Neural progenitor cell (in vitro differentiated cells): ENCODE data around the gene SPTB. TPM values are rescaled to one million over a fixed set of nuclear protein-coding genes. Genes with fewer than 3 reads are reported as not detected.
"Not testable (repeated sequence)": the region's sequence is repeated elsewhere in the genome, so short reads cannot be mapped to it uniquely, and the experiment has no call there.

ENCODE experiments used
- DNase-seq: peaks from one replicate; pipeline ENCODE4 v3.0.0-alpha.2; 2016; ENCODE audit warnings: low spot score
- H2AFZ ChIP-seq: fragments of 200-600 bp; sonication (generic); replicated peaks from 2 replicates; pipeline ENCODE4 v1.6.1; 2016; ENCODE audit warnings: antibody characterized with exemption
- H3F3A ChIP-seq: fragments of 200-600 bp; sonication (generic); 2 replicates; pipeline ENCODE4 v1.6.1; 2016; ENCODE audit warnings: antibody characterized with exemption, low read depth
- H3K27ac ChIP-seq: fragments of 200-600 bp; sonication (generic); 2 replicates; pipeline ENCODE4 v1.5.1; 2016; ENCODE audit warnings: mild to moderate bottlenecking
- H3K27me3 ChIP-seq: fragments of 200-600 bp; sonication (generic); 2 replicates; pipeline ENCODE4 v1.6.1; 2016; ENCODE audit warnings: mild to moderate bottlenecking, moderate library complexity
- H3K36me3 ChIP-seq: fragments of 200-600 bp; sonication (generic); 2 replicates; pipeline ENCODE4 v1.5.1; 2016
- H3K4me1 ChIP-seq: fragments of 200-600 bp; sonication (generic); 2 replicates; pipeline ENCODE4 v1.6.1; 2016; ENCODE audit warnings: mixed run types
- H3K4me2 ChIP-seq: fragments of 200-600 bp; sonication (generic); 2 replicates; pipeline ENCODE4 v1.6.1; 2016
- H3K4me3 ChIP-seq: fragments of 200-600 bp; sonication (generic); 2 replicates; pipeline ENCODE4 v1.5.1; 2016
- H3K79me2 ChIP-seq: fragments of 200-600 bp; sonication (generic); 2 replicates; pipeline ENCODE4 v1.6.1; 2016; ENCODE audit warnings: low read depth
- H3K9ac ChIP-seq: fragments of 200-600 bp; sonication (generic); 2 replicates; pipeline ENCODE4 v1.6.1; 2016
- H3K9me3 ChIP-seq: fragments of 200-600 bp; sonication (generic); 2 replicates; pipeline ENCODE4 v1.5.1; 2016; ENCODE audit warnings: low read depth
- H4K20me1 ChIP-seq: fragments of 200-600 bp; sonication (generic); 2 replicates; pipeline ENCODE4 v1.6.1; 2016; ENCODE audit warnings: low read depth
- H3K27ac Mint-ChIP-seq: 3 replicates; pipeline ENCODE4 v1.8.0; 2021; ENCODE audit warnings: mixed read lengths
- H3K27me3 Mint-ChIP-seq: 2 replicates; pipeline ENCODE4 v1.8.0; 2022; ENCODE audit warnings: low read depth, mild to moderate bottlenecking, inconsistent platforms, moderate library complexity, mixed read lengths; ENCODE audit not compliant: insufficient read depth
- H3K36me3 Mint-ChIP-seq: 3 replicates; pipeline ENCODE4 v1.8.0; 2021; ENCODE audit warnings: mixed read lengths
- H3K4me1 Mint-ChIP-seq: 3 replicates; pipeline ENCODE4 v1.8.0; 2021; ENCODE audit warnings: mixed read lengths
- H3K4me3 Mint-ChIP-seq: 3 replicates; pipeline ENCODE4 v1.8.0; 2021; ENCODE audit warnings: mild to moderate bottlenecking, moderate library complexity, mixed read lengths
- H3K9me3 Mint-ChIP-seq: 3 replicates; pipeline ENCODE4 v1.8.0; 2020; ENCODE audit warnings: mixed read lengths
- EZH2 ChIP-seq: fragments of 200-600 bp; sonication (generic); IDR thresholded peaks from 2 replicates; pipeline ENCODE4 v1.6.1; 2017; ENCODE audit warnings: antibody characterized with exemption, mild to moderate bottlenecking, moderate library complexity
- EZH2phosphoT487 ChIP-seq: fragments of 200-600 bp; sonication (generic); IDR thresholded peaks from 2 replicates; pipeline ENCODE4 v1.6.1; 2017; ENCODE audit warnings: antibody characterized with exemption
- total RNA-seq: library from RNA; depleted of rRNA; stranded (reverse); fragments of >200 nt; gene quantifications from 2 replicates; pipeline ENCODE4 v1.2.3, GENCODE V29; 2015; ENCODE audit warnings: low replicate concordance
- TF ChIP-seq, protein P1 (sequence below): fragments of 200-600 bp; sonication (generic); IDR thresholded peaks from 2 replicates; pipeline ENCODE4 v1.5.1; 2017; ENCODE audit warnings: antibody characterized with exemption, mild to moderate bottlenecking

Gene SPTB
- total RNA-seq, 1 donor from 2014 or later: 0.09 TPM

GRCh38 chr14:64915797-64916196 is 36.1 kb upstream of the SPTB start:
- Histone ChIP-seq H3K9me3 (no peaks in the 10 kb centered on the region), H3K4me1 (peaks cover 10% of the 10 kb centered on the region), H3F3A (peaks cover 8% of the 10 kb centered on the region), H3K27me3 (no peaks in the 10 kb centered on the region), H2AFZ (no peak overlapping the region), H4K20me1 (peaks cover 12% of the 10 kb centered on the region), H3K27ac (no peak overlapping the region), H3K36me3 (no peaks in the 10 kb centered on the region), H3K4me3 (no peak overlapping the region), H3K4me2 (peak overlapping the region; percentile 92), H3K79me2 (peaks cover 48% of the 10 kb centered on the region), H3K9ac (no peak overlapping the region)
- Mint-ChIP-seq H3K27ac (no peak overlapping the region), H3K9me3 (no peaks in the 10 kb centered on the region), H3K4me3 (peak overlapping the region; percentile 87), H3K36me3 (peaks cover 1% of the 10 kb centered on the region), H3K27me3 (peaks cover 2% of the 10 kb centered on the region), H3K4me1 (peaks cover 17% of the 10 kb centered on the region)
- TF ChIP-seq, protein P1, sequence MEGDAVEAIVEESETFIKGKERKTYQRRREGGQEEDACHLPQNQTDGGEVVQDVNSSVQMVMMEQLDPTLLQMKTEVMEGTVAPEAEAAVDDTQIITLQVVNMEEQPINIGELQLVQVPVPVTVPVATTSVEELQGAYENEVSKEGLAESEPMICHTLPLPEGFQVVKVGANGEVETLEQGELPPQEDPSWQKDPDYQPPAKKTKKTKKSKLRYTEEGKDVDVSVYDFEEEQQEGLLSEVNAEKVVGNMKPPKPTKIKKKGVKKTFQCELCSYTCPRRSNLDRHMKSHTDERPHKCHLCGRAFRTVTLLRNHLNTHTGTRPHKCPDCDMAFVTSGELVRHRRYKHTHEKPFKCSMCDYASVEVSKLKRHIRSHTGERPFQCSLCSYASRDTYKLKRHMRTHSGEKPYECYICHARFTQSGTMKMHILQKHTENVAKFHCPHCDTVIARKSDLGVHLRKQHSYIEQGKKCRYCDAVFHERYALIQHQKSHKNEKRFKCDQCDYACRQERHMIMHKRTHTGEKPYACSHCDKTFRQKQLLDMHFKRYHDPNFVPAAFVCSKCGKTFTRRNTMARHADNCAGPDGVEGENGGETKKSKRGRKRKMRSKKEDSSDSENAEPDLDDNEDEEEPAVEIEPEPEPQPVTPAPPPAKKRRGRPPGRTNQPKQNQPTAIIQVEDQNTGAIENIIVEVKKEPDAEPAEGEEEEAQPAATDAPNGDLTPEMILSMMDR: no peak
- TF ChIP-seq EZH2phosphoT487: no peak
- no peak for DNase-seq

DNA sequence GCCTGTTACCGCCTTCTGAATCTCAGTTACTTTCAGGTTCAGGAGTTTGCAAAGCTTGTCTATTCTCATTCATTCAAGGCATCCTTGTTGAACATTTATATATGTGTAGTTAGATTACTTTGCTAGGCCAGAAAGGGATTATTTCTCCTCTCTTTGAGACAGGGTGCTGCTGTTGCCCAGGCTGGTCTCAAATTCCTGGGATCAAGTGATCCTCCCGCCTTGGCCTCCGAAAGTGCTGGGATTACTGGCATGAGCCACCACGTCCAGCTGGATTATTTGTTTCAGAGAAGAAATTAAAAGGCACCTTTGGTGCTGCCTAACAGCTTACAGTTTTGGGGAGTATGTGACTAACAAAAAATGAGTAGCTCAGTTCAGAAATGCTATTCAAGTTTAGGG is 35.3 kb upstream of the SPTB start:
- Mint-ChIP-seq H3K27ac (peak overlapping the region; percentile 88), H3K9me3 (no peaks in the 10 kb centered on the region), H3K4me3 (peak overlapping the region; percentile 87), H3K4me1 (peaks cover 17% of the 10 kb centered on the region), H3K36me3 (peaks cover 1% of the 10 kb centered on the region), H3K27me3 (peaks cover 2% of the 10 kb centered on the region)
- Histone ChIP-seq H3K9ac (peak overlapping the region; percentile 92), H4K20me1 (peaks cover 12% of the 10 kb centered on the region), H3K4me3 (peak overlapping the region; percentile 97), H3K4me1 (peaks cover 10% of the 10 kb centered on the region), H3K9me3 (no peaks in the 10 kb centered on the region), H3K36me3 (no peaks in the 10 kb centered on the region), H3K27me3 (no peaks in the 10 kb centered on the region), H3K27ac (peak overlapping the region; percentile 65), H3K79me2 (peaks cover 45% of the 10 kb centered on the region), H2AFZ (peak overlapping the region; percentile 99), H3K4me2 (peak overlapping the region; percentile 92), H3F3A (peaks cover 8% of the 10 kb centered on the region)
- TF ChIP-seq EZH2 (no peak), EZH2phosphoT487 (no peak)
- TF ChIP-seq, protein P1: no peak
- DNase-seq: no peak

- peaks cover 17% of the 10 kb centered on the region for H3K4me1 Mint-ChIP-seq
- peaks cover 1% of the 10 kb centered on the region for H3K36me3 Mint-ChIP-seq
- H2AFZ ChIP-seq: peak within 1 kb of the TSS; percentile 99
- H3K9me3 Mint-ChIP-seq: no peaks in the 10 kb centered on the region
- no peaks in the 10 kb centered on the region for H3K27me3 ChIP-seq
- H3K27ac ChIP-seq: peak within 1 kb of the TSS; percentile 65
- peaks cover 10% of the 10 kb centered on the region for H3K4me1 ChIP-seq
- no peaks in the 10 kb centered on the region for H3K36me3 ChIP-seq
- H3K9ac ChIP-seq: peak within 1 kb of the TSS; percentile 92
- peak within 1 kb of the TSS; percentile 87 for H3K4me3 Mint-ChIP-seq
- TF ChIP-seq EZH2: no peak
- TF ChIP-seq, protein P1: no peak
- no peak for TF ChIP-seq EZH2phosphoT487
- peak within 1 kb of the TSS; percentile 92 for H3K4me2 ChIP-seq
- DNase-seq: peak; percentile 99
- H3K4me3 ChIP-seq: peak within 1 kb of the TSS; percentile 97
- H3K27ac Mint-ChIP-seq: peak within 1 kb of the TSS; percentile 88
- H3K27me3 Mint-ChIP-seq: peaks cover 2% of the 10 kb centered on the region
- peaks cover 41% of the 10 kb centered on the region for H3K79me2 ChIP-seq
- no peaks in the 10 kb centered on the region for H3K9me3 ChIP-seq
- H4K20me1 ChIP-seq: peaks cover 12% of the 10 kb centered on the region
- peaks cover 8% of the 10 kb centered on the region for H3F3A ChIP-seq
These were observed 34.7 kb upstream of the SPTB start, which contains the start of gene CHURC1 for GRCh38 chr14:64914237-64915028. CHURC1 (plus strand) TSS chr14:64914455; CDS start chr14:64914496, 41 bp downstream.

- not testable (repeated sequence) for H3K27me3 ChIP-seq, H3K4me3 ChIP-seq, H3K4me2 ChIP-seq, DNase-seq, H3K27me3 Mint-ChIP-seq, H3K9ac ChIP-seq, H3K4me1 ChIP-seq, H3F3A ChIP-seq, H3K36me3 ChIP-seq, H3K9me3 Mint-ChIP-seq, H3K36me3 Mint-ChIP-seq, H3K27ac ChIP-seq, H3K9me3 ChIP-seq
- peaks cover 17% of the 10 kb centered on the region for H3K4me1 Mint-ChIP-seq
- H3K4me3 Mint-ChIP-seq: peak overlapping the region; percentile 87
- peak overlapping the region; percentile 78 for H3K27ac Mint-ChIP-seq
- H2AFZ ChIP-seq: peak overlapping the region; percentile 99
- H3K79me2 ChIP-seq: peaks cover 31% of the 10 kb centered on the region
- H4K20me1 ChIP-seq: peaks cover 12% of the 10 kb centered on the region
These were observed 33.8 kb upstream of the SPTB start for GRCh38 chr14:64913477-64913876.
